ENCODE results near the gene EIF6.
A peak's percentile ranks its signal among the peaks of the same experiment; 100 is the strongest.

The EIF6 gene

DNA sequence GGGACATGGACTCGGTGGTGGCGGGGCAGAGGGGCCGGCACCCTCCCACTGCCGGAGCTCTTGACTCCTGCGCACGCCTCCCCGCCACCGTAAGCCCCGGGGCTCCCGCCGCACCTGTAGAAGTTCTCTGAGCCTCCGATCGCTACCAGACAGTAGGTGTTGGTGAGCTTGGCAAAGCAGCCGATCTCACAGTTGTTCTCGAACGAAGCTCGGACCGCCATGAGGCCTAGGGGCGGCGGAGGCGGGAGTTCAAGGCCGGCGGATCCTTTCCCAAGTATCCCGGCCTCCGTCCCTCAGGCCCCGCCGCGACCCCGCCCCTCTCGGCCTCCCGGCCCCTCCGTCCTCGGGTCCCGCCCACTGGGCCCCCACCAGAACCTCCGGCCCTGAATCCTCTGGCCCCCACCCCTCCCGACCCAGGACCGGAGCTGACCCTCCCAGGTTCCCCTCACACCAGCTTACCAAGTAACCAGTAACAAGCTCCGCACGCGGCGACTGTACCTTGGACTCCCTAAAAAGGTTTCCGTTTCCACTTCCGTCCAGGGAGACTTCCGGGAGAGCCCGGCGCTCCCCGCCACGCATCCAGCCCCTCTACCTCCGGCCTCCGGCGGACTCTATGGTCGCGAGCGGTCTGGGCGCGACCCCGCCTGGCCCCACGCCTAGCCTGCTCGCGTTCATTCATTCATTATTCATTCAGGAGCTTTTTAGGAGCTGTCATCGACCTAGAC, at the start of gene EIF6:
Gene EIF6 (minus strand): TSS at position 506 of the 725 bp plus-strand sequence. CDS start 285 bp downstream, at position 221.
- peak; percentile 93 for DNase-seq (ENCODE audit: low read depth)
- TF ChIP-seq, protein P1, sequence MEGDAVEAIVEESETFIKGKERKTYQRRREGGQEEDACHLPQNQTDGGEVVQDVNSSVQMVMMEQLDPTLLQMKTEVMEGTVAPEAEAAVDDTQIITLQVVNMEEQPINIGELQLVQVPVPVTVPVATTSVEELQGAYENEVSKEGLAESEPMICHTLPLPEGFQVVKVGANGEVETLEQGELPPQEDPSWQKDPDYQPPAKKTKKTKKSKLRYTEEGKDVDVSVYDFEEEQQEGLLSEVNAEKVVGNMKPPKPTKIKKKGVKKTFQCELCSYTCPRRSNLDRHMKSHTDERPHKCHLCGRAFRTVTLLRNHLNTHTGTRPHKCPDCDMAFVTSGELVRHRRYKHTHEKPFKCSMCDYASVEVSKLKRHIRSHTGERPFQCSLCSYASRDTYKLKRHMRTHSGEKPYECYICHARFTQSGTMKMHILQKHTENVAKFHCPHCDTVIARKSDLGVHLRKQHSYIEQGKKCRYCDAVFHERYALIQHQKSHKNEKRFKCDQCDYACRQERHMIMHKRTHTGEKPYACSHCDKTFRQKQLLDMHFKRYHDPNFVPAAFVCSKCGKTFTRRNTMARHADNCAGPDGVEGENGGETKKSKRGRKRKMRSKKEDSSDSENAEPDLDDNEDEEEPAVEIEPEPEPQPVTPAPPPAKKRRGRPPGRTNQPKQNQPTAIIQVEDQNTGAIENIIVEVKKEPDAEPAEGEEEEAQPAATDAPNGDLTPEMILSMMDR (IDR thresholded peaks at IDR 0.05; ENCODE audit: insufficient read depth, low read depth, low read length, missing control alignments), result no peak
- peak within 1 kb of the TSS; percentile 93 for H3K4me3 ChIP-seq (ENCODE audit: low read depth, low read length)

DNA sequence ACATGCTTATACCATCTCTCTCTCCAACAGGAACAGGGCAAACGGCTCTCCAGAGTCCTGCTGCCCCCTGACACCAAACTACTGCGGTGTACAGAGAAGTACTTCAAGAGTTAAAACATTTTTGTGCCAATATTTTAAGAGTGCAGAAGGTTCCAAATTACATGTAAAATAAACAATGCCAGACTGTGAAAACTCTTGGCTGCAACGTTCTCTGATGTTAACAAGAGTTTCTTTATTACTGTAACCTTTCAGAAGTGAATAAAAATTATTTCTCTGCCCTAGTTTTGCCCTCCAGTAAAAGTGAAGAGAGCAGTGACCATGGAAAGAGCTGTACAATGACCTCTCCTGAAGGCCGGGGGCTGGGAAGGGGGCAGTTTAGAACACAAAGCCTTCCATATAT, 49.0 kb upstream of the EIF6 start:
- H3K4me3 ChIP-seq (ENCODE audit: low read depth, low read length), result no peak overlapping the region
- TF ChIP-seq, protein P1 (IDR thresholded peaks at IDR 0.05; ENCODE audit: insufficient read depth, low read depth, low read length, missing control alignments), result no peak
- no peak for DNase-seq (ENCODE audit: low read depth)

DNA sequence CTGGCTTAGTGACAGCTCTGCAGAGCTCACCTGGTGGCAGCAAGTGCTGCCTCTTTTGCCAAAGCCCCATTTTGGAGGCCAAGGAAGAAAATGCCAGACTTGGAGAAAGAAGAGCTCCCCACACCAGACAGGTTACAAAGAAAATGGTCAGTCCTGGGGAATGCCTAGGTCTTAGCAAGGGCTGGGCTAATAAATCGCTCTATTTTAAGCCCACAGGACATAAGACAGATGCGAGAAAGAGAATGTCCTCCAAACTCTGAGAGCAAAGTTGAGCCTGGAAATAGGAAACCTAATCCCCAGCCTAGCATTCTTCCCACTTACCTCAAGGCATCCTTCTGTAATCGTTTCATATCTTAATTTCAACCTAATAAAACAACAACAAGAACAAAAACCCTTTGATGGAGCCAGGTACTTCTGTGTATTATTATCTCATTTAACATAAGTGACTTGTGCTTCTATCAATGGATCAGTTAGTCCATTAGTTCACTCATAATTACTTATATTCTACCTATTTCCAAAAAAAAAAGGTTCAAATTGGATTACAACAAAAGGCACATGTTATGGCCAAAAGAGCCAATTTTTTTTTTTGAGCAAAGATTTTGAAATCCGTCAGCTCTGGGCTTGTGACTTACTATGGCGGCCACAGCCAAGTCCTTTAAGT, 48.1 kb upstream of the EIF6 start:
- DNase-seq (ENCODE audit: low read depth), result no peak
- TF ChIP-seq, protein P1 (IDR thresholded peaks at IDR 0.05; ENCODE audit: insufficient read depth, low read depth, low read length, missing control alignments), result no peak
- H3K4me3 ChIP-seq (ENCODE audit: low read depth, low read length), result no peak overlapping the region

DNA sequence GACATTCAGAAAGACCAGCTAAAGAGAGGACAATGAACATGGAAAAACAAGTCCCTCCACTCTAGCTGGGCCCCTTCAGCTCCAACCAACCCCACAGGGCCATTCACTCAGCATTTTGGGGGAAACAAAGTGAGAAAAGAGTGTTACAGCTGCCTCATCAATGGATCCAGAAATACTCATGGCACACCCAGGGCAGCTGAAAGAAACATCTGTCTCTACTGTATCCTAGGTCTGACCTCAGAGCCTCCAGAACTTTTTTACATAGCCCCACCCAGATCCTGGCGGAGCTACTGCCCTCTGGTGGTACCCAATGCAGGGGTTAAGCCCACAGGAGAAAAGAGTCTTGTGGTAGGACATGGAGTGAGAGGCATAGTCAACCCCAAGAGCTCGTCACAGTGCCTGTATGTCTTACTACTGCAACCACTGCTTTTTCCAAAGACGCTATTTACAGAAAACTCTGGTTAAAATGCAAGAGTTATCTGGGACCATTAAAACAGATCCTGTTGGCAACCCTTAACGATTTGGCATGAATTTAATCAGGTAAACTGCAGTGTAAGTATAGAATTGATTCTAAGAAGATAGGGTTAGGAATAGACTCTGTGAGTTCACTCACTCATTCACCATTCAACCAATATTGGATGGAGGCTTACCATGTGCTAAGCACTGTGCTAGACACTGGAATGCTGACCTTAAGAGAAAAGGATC, 45.0 kb upstream of the EIF6 start:
- H3K4me3 ChIP-seq (ENCODE audit: low read depth, low read length), result no peak overlapping the region
- DNase-seq (ENCODE audit: low read depth), result peak; percentile 58
- TF ChIP-seq, protein P1 (IDR thresholded peaks at IDR 0.05; ENCODE audit: insufficient read depth, low read depth, low read length, missing control alignments), result peak; percentile 68

DNA sequence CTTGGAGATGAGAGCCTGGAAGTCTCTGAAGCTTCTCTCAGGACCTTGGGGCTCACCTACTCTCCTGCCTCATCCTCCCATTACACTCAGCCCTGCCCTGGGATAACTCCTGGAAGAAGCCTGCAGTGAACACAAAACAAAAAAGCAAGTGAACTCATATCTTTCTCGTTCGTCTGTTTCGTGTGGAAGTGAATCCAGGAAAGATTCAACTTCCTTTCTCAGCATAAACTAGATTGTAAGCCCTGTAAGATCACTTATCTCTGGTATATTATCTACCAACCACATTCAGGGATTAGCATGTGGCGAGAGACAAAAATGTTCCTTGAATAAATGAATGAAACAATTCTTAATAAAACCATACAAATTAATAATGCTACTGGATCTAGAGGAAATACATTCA, 44.1 kb upstream of the EIF6 start:
- TF ChIP-seq, protein P1 (IDR thresholded peaks at IDR 0.05; ENCODE audit: insufficient read depth, low read depth, low read length, missing control alignments), result no peak
- no peak for DNase-seq (ENCODE audit: low read depth)
- H3K4me3 ChIP-seq (ENCODE audit: low read depth, low read length), result no peak overlapping the region

DNA sequence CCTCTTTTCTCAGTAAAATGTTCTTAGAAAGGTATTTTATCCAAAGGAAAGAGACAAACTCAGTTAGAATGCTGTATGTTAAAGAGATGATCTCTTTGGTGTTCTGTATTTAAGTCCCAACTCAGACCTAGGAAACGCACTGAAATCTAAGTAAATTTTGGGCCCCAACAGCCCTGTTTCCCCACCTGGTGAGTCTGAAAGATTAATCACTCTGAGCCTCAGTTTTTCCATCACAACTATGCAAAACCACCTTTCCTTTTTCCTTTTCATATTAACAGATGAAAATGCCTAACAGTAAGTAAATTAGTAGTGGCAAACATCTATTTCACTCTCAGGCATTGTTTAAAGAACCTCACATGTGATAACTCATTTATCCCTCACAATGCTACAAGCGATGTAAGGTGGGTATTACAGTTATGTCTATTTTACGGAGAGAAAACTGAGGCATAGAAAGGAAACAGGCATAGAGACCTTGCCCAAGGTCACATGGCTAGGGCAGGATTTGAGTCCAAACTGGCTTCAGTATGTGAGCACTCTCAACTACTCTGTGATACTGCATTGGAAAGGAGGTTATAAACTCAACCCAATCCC, 43.6 kb upstream of the EIF6 start:
- TF ChIP-seq, protein P1 (IDR thresholded peaks at IDR 0.05; ENCODE audit: insufficient read depth, low read depth, low read length, missing control alignments), result no peak

More for the DNA sequence above, 43.6 kb upstream of the EIF6 start:
- no peak for DNase-seq (ENCODE audit: low read depth)
- no peak overlapping the region for H3K4me3 ChIP-seq (ENCODE audit: low read depth, low read length)
